K562 (cell line): Measurements from ENCODE around the gene TLN1. TPM values are rescaled to one million over a fixed set of nuclear protein-coding genes. Genes with fewer than 3 reads are reported as not detected.
A peak's percentile ranks its signal among the peaks of the same experiment; 100 is the strongest.

Experiments used
- ATAC-seq: fragments of 200-7000 bp; cut with Tn5 transposase; 3 replicates; pipeline ENCODE4 v1.9.1; 2020; ENCODE audit warnings: moderate library complexity
- BruUV-seq: library from RNA; stranded (reverse); fragments of 400-500 nt; replicated peaks from 2 replicates; lab custom pipeline; 2021; lab: Mats Ljungman, UMichigan
- CTCF ChIA-PET: fragments of 300-600 bp; formaldehyde crosslinking; extraction: SDS; loops from one replicate; lab custom pipeline; 2021; ENCODE audit warnings: low intra/inter-chr PET ratio; lab: Yijun Ruan, JAX
- POLR2A ChIA-PET: fragments of 300-600, 350-650 bp; sonication (Branson Sonifier 250); formaldehyde crosslinking; extraction: SDS; loops from one replicate; lab custom pipeline; 2021; ENCODE audit warnings: antibody characterized with exemption, inconsistent platforms; lab: Yijun Ruan, JAX
- DNase-seq, 4 experiments: peaks; one replicate each; pipeline versions ENCODE4 v3.0.0 to v3.0.0-alpha.2; 2011 to 2018; ENCODE audit warnings: low spot score in 3 of 4, mixed read lengths in 3 of 4; ENCODE audit errors: extremely low read depth in 1 of 4
- FAIRE-seq: peaks from 2 replicates; lab custom pipeline; 2011; peaks lifted over from hg19 to GRCh38; lab: Jason Lieb, UNC
- H2AFZ ChIP-seq: 2 replicates; pipeline ENCODE4 v1.6.0; 2011; ENCODE audit warnings: low read depth, low read length, control low read depth, inconsistent platforms
- H3K27ac ChIP-seq: fragments of 200-600 bp; 3 replicates; pipeline ENCODE4 v1.8.0; 2011; ENCODE audit warnings: low read depth, mild to moderate bottlenecking, control low read depth, inconsistent platforms, low read length, moderate library complexity, mixed read lengths; ENCODE audit errors: extremely low read depth
- H3K27me3 ChIP-seq, 2 experiments: fragments of 300-600 bp in 1 of 2; 2 replicates in 1 of 2; 3 replicates in 1 of 2; pipeline versions ENCODE4 v1.6.0 to v1.8.0; 2011; ENCODE audit warnings: inconsistent platforms in 2 of 2, low read length in 2 of 2, mild to moderate bottlenecking in 1 of 2, mixed read lengths in 1 of 2, moderate library complexity in 1 of 2; ENCODE audit not compliant: control insufficient read depth in 2 of 2, insufficient read depth in 2 of 2
- H3K36me3 ChIP-seq: fragments of 300-600 bp; 3 replicates; pipeline ENCODE4 v1.8.0; 2011; ENCODE audit warnings: mild to moderate bottlenecking, low read length, inconsistent platforms; ENCODE audit not compliant: control insufficient read depth, insufficient read depth
- H3K4me1 ChIP-seq, 2 experiments: fragments of 200-600 bp in 1 of 2; replicated peaks in 1 of 2; 2 replicates in 1 of 2; 3 replicates in 1 of 2; pipeline versions ENCODE4 v1.5.1 to v1.8.0; 2011; ENCODE audit warnings: inconsistent platforms in 2 of 2, low read length in 2 of 2, mild to moderate bottlenecking in 1 of 2, mixed read lengths in 1 of 2, moderate library complexity in 1 of 2; ENCODE audit not compliant: control insufficient read depth in 2 of 2, insufficient read depth in 2 of 2
- H3K4me2 ChIP-seq: 2 replicates; pipeline ENCODE4 v1.6.1; 2011; ENCODE audit warnings: low read length, control low read depth, inconsistent platforms, mixed read lengths; ENCODE audit not compliant: insufficient read depth
- H3K4me3 ChIP-seq: fragments of 200-600 bp; sonication (generic), shearing (Covaris generic); 2 replicates; pipeline ENCODE4 v1.5.1; 2016; ENCODE audit warnings: control low read depth, inconsistent platforms
- H3K79me2 ChIP-seq: fragments of 200-600 bp; 3 replicates; pipeline ENCODE4 v1.8.0; 2011; ENCODE audit warnings: low read length, inconsistent platforms; ENCODE audit not compliant: control insufficient read depth, insufficient read depth
- H3K9ac ChIP-seq, 2 experiments: 2 replicates each; pipeline versions ENCODE4 v1.6.0 to v1.6.1; 2011; ENCODE audit warnings: low read depth in 2 of 2, low read length in 2 of 2, control low read depth in 1 of 2, inconsistent platforms in 1 of 2, mild to moderate bottlenecking in 1 of 2, mixed read lengths in 1 of 2; ENCODE audit not compliant: insufficient read depth in 1 of 2
- H3K9me1 ChIP-seq: one replicate; pipeline ENCODE4 v1.6.0; 2011; ENCODE audit warnings: inconsistent platforms, mild to moderate bottlenecking, low read length, moderate library complexity; ENCODE audit not compliant: control insufficient read depth, insufficient read depth
- H3K9me3 ChIP-seq: replicated peaks from 2 replicates; pipeline ENCODE4 v1.5.1; 2011; ENCODE audit warnings: low read depth, low read length, inconsistent platforms; ENCODE audit not compliant: control insufficient read depth, insufficient read depth
- H4K20me1 ChIP-seq: replicated peaks from 2 replicates; pipeline ENCODE4 v1.6.1; 2011; ENCODE audit warnings: low read length, inconsistent platforms, mixed read lengths; ENCODE audit not compliant: control insufficient read depth, insufficient read depth
- EHMT2 ChIP-seq: fragments of 450-650 bp; IDR thresholded peaks from 2 replicates; pipeline ENCODE4 v1.6.1; 2018; ENCODE audit warnings: antibody characterized with exemption
- REST ChIP-seq, 2 experiments: fragments of 450-650 bp; formaldehyde crosslinking in 1 of 2; IDR thresholded peaks; 2 replicates each; pipeline versions ENCODE4 v1.4.0 to v1.6.1; 2014 to 2020; ENCODE audit warnings: mild to moderate bottlenecking in 2 of 2, borderline replicate concordance in 1 of 2, low read depth in 1 of 2
- RNF2 ChIP-seq: sonication (generic); IDR thresholded peaks from 2 replicates; pipeline ENCODE4 v1.6.1; 2016
- ZNF280A ChIP-seq: fragments of 450-650 bp; IDR thresholded peaks from 2 replicates; pipeline ENCODE4 v1.6.1; 2018; ENCODE audit warnings: mild to moderate bottlenecking, low read depth; ENCODE audit not compliant: partially characterized antibody
- ZSCAN32 ChIP-seq: fragments of 450-650 bp; formaldehyde crosslinking; IDR thresholded peaks from 2 replicates; pipeline ENCODE4 v1.4.0; 2020; ENCODE audit warnings: mild to moderate bottlenecking, moderate library complexity
- WGBS: fragments of 100-300 bp; shearing (Covaris generic); methylation state at CpG from one replicate; pipeline ENCODE4 v1.1.6; 2016; ENCODE audit warnings: low coverage, mixed read lengths; ENCODE audit not compliant: insufficient coverage; ENCODE audit errors: missing lambda C conversion rate; 5-methylcytosine and 5-hydroxymethylcytosine counted together
- in situ Hi-C: fragments of 300-500 bp; cut with MboI; formaldehyde crosslinking; loops from 4 replicates; pipeline ENCODE4 v1.15.0; 2018; ENCODE audit warnings: inconsistent platforms, mixed read lengths
- intact Hi-C: fragments of 100-400 bp; cut with micrococcal nuclease; formaldehyde crosslinking; loops from 2 replicates; pipeline ENCODE4 v1.14.2; 2022
- polyA plus RNA-seq, 8 experiments: library from polyadenylated mRNA; depleted of rRNA in 4 of 8; stranded (reverse) in 5 of 8; unstranded in 3 of 8; fragments of >200 nt; fragmentation: Nextera tagmentation in 2 of 8; fragmentation: Illumina TruSeq in 1 of 8; extraction: Ambion mirVana in 2 of 8; extraction: Trizol in 1 of 8; gene quantifications; 2 replicates each; pipeline versions ENCODE4 v1.2.1 to v1.2.3, GENCODE V29; 2011 to 2014; ENCODE audit warnings: inconsistent platforms in 1 of 8, missing spikeins in 1 of 8
- total RNA-seq, 7 experiments: library from RNA; depleted of rRNA in 6 of 7; stranded (reverse); fragments of >200 nt in 6 of 7; fragmentation: Illumina TruSeq in 2 of 7; extraction: Trizol in 2 of 7; gene quantifications; 2 replicates each; pipeline versions ENCODE4 v1.2.1 to v1.2.3, GENCODE V29; 2011 to 2021; ENCODE audit warnings: low replicate concordance in 1 of 7

Gene TLN1
- total and polyA plus RNA-seq, 9 of the 15 experiments (the other 6 are each of a cell fraction or from before 2014, with no cell fraction given) = 3.6 to 240 (median 54.8) TPM

GRCh38 chr9:35746583-35746982 is 14.6 kb upstream of the TLN1 start:
- TF ChIP-seq ZSCAN32 (CRISPR knock-in tag) (no peak), ZNF280A (no peak), REST (IDR thresholded peaks at IDR 0.05; ENCODE audit: borderline replicate concordance) (0 out of 2 replicates have a peak, but pooled peaks have one; percentile 13), REST (CRISPR knock-in tag; IDR thresholded peaks at IDR 0.05; ENCODE audit: low read depth) (no peak), RNF2 (no peak), EHMT2 (no peak)

More at GRCh38 chr9:35746583-35746982, 14.6 kb upstream of the TLN1 start:
- peak; percentile 35 for FAIRE-seq
- Histone ChIP-seq H3K36me3 (peaks cover 57% of the 10 kb centered on the region), H3K9me1 (peaks cover 6% of the 10 kb centered on the region), H3K4me3 (peak overlapping the region; percentile 95), H3K9me3 (no peaks in the 10 kb centered on the region), H3K79me2 (peaks cover 70% of the 10 kb centered on the region), H3K27ac (no peak overlapping the region), H3K4me1 (peaks cover 8 to 18% of the 10 kb centered on the region in 2 experiments; a peak in 4 of 5 replicates), H3K27me3 (no peaks in the 10 kb centered on the region), H3K4me2 (peak overlapping the region; percentile 93), H2AFZ (no peak overlapping the region), H4K20me1 (peaks cover 19% of the 10 kb centered on the region), H3K9ac (peak overlapping the region; percentile 31 to 86; a peak in 3 of 4 replicates)
- in situ Hi-C loops = no loop called here
- DNase-seq = no peak
- 0% methylated on average over 3 of the region's 3 CpGs for WGBS
- intact Hi-C loops = no loop called here
- no TSS peak for BruUV-seq
- ChIA-PET POLR2A (interaction anchor here (0.7 to 3.9 kb wide), 5 partner anchors 9 to 84 kb away, joined by 3 to 17 read pairs (median 3); partner anchors contain the start of genes CREB3 and TLN1), CTCF (no interaction called here)
- ATAC-seq = no peak
